K562 (cell line): ENCODE measurements around the gene PACRG. TPM values are rescaled to one million over a fixed set of nuclear protein-coding genes. Genes with fewer than 3 reads are reported as not detected.

ENCODE experiments used
- ATF7 ChIP-seq: fragments of 450-650 bp; IDR thresholded peaks from 2 replicates; pipeline ENCODE4 v1.7.1; 2014; ENCODE audit warnings: mild to moderate bottlenecking, moderate library complexity
- CBX8 ChIP-seq: fragments of 200-600 bp; sonication (generic); IDR thresholded peaks from 2 replicates; pipeline ENCODE4 v1.6.1; 2012; ENCODE audit warnings: borderline replicate concordance, mixed run types, low read depth, mild to moderate bottlenecking, moderate library complexity, mixed read lengths, low read length, control low read depth, inconsistent platforms; ENCODE audit not compliant: poor library complexity, severe bottlenecking; ENCODE audit errors: extremely low read depth
- DACH1 ChIP-seq: fragments of 450-650 bp; IDR thresholded peaks from 2 replicates; pipeline ENCODE4 v1.6.1; 2018; ENCODE audit not compliant: partially characterized antibody
- FIP1L1 ChIP-seq: fragments of 200-400 bp; formaldehyde crosslinking; IDR thresholded peaks from 2 replicates; pipeline ENCODE4 v1.6.1; 2018; ENCODE audit warnings: mild to moderate bottlenecking, low read depth, low read length; ENCODE audit not compliant: poor library complexity, severe bottlenecking
- GATA2 ChIP-seq: sonication (generic); formaldehyde crosslinking; IDR thresholded peaks from 2 replicates; pipeline ENCODE4 v1.4.0; 2020; ENCODE audit warnings: mild to moderate bottlenecking, missing genetic modification reagents
- GTF2A2 ChIP-seq: IDR thresholded peaks from 2 replicates; pipeline ENCODE4 v1.6.1; 2016; ENCODE audit warnings: mild to moderate bottlenecking, missing genetic modification characterization, missing compliant biosample characterization
- HDAC6 ChIP-seq: IDR thresholded peaks from 2 replicates; pipeline ENCODE4 v1.6.1; 2012; ENCODE audit warnings: low read depth, mild to moderate bottlenecking, control low read depth, inconsistent platforms, low read length, moderate library complexity
- HMG20A ChIP-seq: fragments of 450-650 bp; formaldehyde crosslinking; conservative IDR thresholded peaks from 2 replicates; pipeline ENCODE4 v1.4.0; 2020; ENCODE audit warnings: mild to moderate bottlenecking, mixed read lengths
- JUNB ChIP-seq: fragments of 450-650 bp; formaldehyde crosslinking; conservative IDR thresholded peaks from 2 replicates; pipeline ENCODE4 v1.4.0; 2020; ENCODE audit warnings: mild to moderate bottlenecking
- KDM2B ChIP-seq: fragments of 250-450 bp; sonication (Bioruptor Pico); IDR thresholded peaks from 2 replicates; pipeline ENCODE4 v1.8.0; 2021; ENCODE audit warnings: mild to moderate bottlenecking, moderate library complexity
- MBD2 ChIP-seq: sonication (generic); IDR thresholded peaks from 2 replicates; pipeline ENCODE4 v1.6.1; 2016; ENCODE audit warnings: low read depth, borderline replicate concordance
- MCM5 ChIP-seq: fragments of 450-650 bp; IDR thresholded peaks from 2 replicates; pipeline ENCODE4 v1.6.1; 2016; ENCODE audit warnings: low read depth
- NFIC ChIP-seq: fragments of 450-650 bp; IDR thresholded peaks from 2 replicates; pipeline ENCODE4 v1.6.1; 2017; ENCODE audit warnings: mild to moderate bottlenecking, inconsistent platforms
- PHB2 ChIP-seq: fragments of 450-650 bp; IDR thresholded peaks from 2 replicates; pipeline ENCODE4 v1.6.1; 2017; ENCODE audit warnings: low read depth
- POLR2B ChIP-seq: fragments of 450-650 bp; IDR thresholded peaks from 2 replicates; pipeline ENCODE4 v1.6.1; 2018; ENCODE audit warnings: low read depth; ENCODE audit not compliant: partially characterized antibody
- PRPF4 ChIP-seq: fragments of 200-400 bp; formaldehyde crosslinking; IDR thresholded peaks from one replicate; pipeline ENCODE4 v1.6.1; 2017; ENCODE audit warnings: low read length, low read depth, mild to moderate bottlenecking; ENCODE audit not compliant: insufficient read depth, poor library complexity, severe bottlenecking
- RAD51 ChIP-seq: fragments of 450-650 bp; IDR thresholded peaks from 2 replicates; pipeline ENCODE4 v1.7.1; 2016; ENCODE audit warnings: low read depth, mild to moderate bottlenecking, borderline replicate concordance
- SMAD3 ChIP-seq: fragments of 450-650 bp; formaldehyde crosslinking; conservative IDR thresholded peaks from 2 replicates; pipeline ENCODE4 v1.4.0; 2020; ENCODE audit warnings: mild to moderate bottlenecking
- SREBF1 ChIP-seq: fragments of 150-350 bp; IDR thresholded peaks from 2 replicates; pipeline ENCODE4 v1.6.1; 2014; ENCODE audit warnings: antibody characterized with exemption, low read depth, low read length, borderline replicate concordance
- TCF7L2 ChIP-seq: fragments of 150-350 bp; IDR thresholded peaks from 2 replicates; pipeline ENCODE4 v1.6.1; 2016; ENCODE audit warnings: low read depth, mild to moderate bottlenecking, low read length, moderate library complexity
- ZNF175 ChIP-seq: fragments of 200-800 bp; sonication (Bioruptor generic); IDR thresholded peaks from 2 replicates; pipeline ENCODE4 v1.6.1; 2016; ENCODE audit warnings: low read depth, mild to moderate bottlenecking, missing genetic modification characterization, missing compliant biosample characterization
- polyA plus RNA-seq, 8 experiments: library from polyadenylated mRNA; depleted of rRNA in 4 of 8; stranded (reverse) in 5 of 8; unstranded in 3 of 8; fragments of >200 nt; fragmentation: Nextera tagmentation in 2 of 8; fragmentation: Illumina TruSeq in 1 of 8; extraction: Ambion mirVana in 2 of 8; extraction: Trizol in 1 of 8; gene quantifications; 2 replicates each; pipeline versions ENCODE4 v1.2.1 to v1.2.3, GENCODE V29; 2011 to 2014; ENCODE audit warnings: inconsistent platforms in 1 of 8, missing spikeins in 1 of 8
- total RNA-seq, 7 experiments: library from RNA; depleted of rRNA in 6 of 7; stranded (reverse); fragments of >200 nt in 6 of 7; fragmentation: Illumina TruSeq in 2 of 7; extraction: Trizol in 2 of 7; gene quantifications; 2 replicates each; pipeline versions ENCODE4 v1.2.1 to v1.2.3, GENCODE V29; 2011 to 2021; ENCODE audit warnings: low replicate concordance in 1 of 7
- TF ChIP-seq, protein P1 (sequence below): fragments of 450-650 bp; conservative IDR thresholded peaks from 2 replicates; pipeline ENCODE4 v1.6.1; 2016; ENCODE audit warnings: missing genetic modification characterization, low read depth, mild to moderate bottlenecking, control low read depth, missing compliant biosample characterization
- TF ChIP-seq, protein P2 (sequence below), 2 experiments: fragments of 150-350 bp in 1 of 2; IDR thresholded peaks; 2 replicates each; pipeline ENCODE4 v1.6.1; 2012 to 2016; ENCODE audit warnings: low read depth in 2 of 2, low read length in 2 of 2, mild to moderate bottlenecking in 1 of 2, moderate library complexity in 1 of 2

The PACRG gene
- total and polyA plus RNA-seq, 9 of the 15 experiments (the other 6 are each of a cell fraction or from before 2014, with no cell fraction given): 0.04 TPM; not detected in 8

DNA sequence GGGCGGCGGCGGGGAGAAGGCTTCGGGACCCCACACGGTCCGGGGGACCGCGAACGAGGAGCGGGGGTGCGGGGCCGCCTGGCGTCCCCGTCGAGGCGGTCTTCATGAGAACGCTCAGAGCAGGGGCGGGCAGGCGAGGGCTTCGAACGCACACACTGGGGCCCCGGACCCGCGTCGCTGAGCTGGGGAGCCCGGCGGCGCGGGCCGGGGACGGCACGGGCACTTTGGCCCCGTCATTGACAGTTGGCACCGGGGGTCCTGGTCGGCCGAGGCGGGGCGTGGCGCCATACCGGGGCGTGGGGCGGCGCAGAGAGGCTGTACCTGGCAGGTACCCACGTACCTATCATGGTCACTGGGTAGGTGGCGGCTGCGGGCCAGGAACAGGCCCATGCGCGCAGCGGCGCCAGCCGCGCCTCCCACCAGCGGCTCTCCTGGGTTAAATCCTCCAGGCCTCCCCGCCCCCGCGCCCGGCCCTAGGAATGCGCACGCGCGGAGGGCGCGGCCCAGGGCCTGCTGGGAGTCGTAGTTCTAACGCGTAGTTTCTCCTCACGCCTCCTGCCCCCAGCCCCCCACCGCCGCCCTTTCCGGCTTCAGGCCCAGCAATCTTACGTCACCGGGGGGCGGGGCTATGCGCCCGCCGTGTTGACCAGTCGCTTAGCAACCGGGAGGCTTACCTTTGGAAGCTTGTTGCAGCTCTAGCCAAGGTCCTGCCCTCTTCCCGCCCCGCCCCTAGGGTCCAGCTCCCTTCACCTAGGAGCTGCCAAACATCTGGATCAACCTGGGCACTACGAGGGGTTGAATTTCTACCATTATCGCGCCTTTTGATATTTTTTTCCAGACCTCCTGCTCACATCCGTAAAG lies at the start of gene PACRG, which contains the start of gene PRKN (continued):
- TF ChIP-seq, protein P1, sequence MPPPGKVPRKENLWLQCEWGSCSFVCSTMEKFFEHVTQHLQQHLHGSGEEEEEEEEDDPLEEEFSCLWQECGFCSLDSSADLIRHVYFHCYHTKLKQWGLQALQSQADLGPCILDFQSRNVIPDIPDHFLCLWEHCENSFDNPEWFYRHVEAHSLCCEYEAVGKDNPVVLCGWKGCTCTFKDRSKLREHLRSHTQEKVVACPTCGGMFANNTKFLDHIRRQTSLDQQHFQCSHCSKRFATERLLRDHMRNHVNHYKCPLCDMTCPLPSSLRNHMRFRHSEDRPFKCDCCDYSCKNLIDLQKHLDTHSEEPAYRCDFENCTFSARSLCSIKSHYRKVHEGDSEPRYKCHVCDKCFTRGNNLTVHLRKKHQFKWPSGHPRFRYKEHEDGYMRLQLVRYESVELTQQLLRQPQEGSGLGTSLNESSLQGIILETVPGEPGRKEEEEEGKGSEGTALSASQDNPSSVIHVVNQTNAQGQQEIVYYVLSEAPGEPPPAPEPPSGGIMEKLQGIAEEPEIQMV (tag): no peak
- TF ChIP-seq NFIC (peak; percentile 53), FIP1L1 (no peak), KDM2B (peak; percentile 58; the same call in 1 of the 2 replicates), CBX8 (no peak), GATA2 (CRISPR knock-in tag) (no peak), HDAC6 (no peak), MBD2 (no peak; the same call in 1 of the 2 replicates), DACH1 (no peak), PHB2 (no peak), MCM5 (no peak), POLR2B (peak; percentile 67), PRPF4 (no peak), SREBF1 (0 out of 2 replicates have a peak, but pooled peaks have one; percentile 50), SMAD3 (CRISPR knock-in tag) (no peak), JUNB (CRISPR knock-in tag) (no peak), ATF7 (peak; percentile 97), HMG20A (no peak), GTF2A2 (tag) (no peak), RAD51 (no peak), TCF7L2 (no peak), ZNF175 (CRISPR knock-in tag) (no peak)
- TF ChIP-seq, protein P2, sequence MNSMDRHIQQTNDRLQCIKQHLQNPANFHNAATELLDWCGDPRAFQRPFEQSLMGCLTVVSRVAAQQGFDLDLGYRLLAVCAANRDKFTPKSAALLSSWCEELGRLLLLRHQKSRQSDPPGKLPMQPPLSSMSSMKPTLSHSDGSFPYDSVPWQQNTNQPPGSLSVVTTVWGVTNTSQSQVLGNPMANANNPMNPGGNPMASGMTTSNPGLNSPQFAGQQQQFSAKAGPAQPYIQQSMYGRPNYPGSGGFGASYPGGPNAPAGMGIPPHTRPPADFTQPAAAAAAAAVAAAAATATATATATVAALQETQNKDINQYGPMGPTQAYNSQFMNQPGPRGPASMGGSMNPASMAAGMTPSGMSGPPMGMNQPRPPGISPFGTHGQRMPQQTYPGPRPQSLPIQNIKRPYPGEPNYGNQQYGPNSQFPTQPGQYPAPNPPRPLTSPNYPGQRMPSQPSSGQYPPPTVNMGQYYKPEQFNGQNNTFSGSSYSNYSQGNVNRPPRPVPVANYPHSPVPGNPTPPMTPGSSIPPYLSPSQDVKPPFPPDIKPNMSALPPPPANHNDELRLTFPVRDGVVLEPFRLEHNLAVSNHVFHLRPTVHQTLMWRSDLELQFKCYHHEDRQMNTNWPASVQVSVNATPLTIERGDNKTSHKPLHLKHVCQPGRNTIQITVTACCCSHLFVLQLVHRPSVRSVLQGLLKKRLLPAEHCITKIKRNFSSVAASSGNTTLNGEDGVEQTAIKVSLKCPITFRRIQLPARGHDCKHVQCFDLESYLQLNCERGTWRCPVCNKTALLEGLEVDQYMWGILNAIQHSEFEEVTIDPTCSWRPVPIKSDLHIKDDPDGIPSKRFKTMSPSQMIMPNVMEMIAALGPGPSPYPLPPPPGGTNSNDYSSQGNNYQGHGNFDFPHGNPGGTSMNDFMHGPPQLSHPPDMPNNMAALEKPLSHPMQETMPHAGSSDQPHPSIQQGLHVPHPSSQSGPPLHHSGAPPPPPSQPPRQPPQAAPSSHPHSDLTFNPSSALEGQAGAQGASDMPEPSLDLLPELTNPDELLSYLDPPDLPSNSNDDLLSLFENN (IDR thresholded peaks at IDR 0.05; ENCODE audit: low read depth in 2 of 2, low read length in 2 of 2): no peak
